Lower lobe of right lung (tissue), 2 donors: Measurements from ENCODE around the gene OVCA2. TPM values are rescaled to one million over a fixed set of nuclear protein-coding genes. Genes with fewer than 3 reads are reported as not detected.

ENCODE experiments used
- ATAC-seq, 2 donors: fragments of 200-7000 bp; cut with Tn5 transposase; one replicate each; pipeline ENCODE4 v1.9.1; 2020 to 2022; ENCODE audit warnings: mild to moderate bottlenecking in 2 of 2, moderate library complexity in 2 of 2
- DNase-seq: peaks from one replicate; pipeline ENCODE4 v3.0.0-alpha.2; 2020
- H3K27ac ChIP-seq: fragments of 200-600 bp; one replicate; pipeline ENCODE4 v1.8.0; 2022
- H3K27me3 ChIP-seq: fragments of 200-600 bp; one replicate; pipeline ENCODE4 v1.8.0; 2022; ENCODE audit warnings: low read depth
- H3K36me3 ChIP-seq: fragments of 200-600 bp; one replicate; pipeline ENCODE4 v1.8.0; 2022; ENCODE audit warnings: mild to moderate bottlenecking
- H3K4me1 ChIP-seq: fragments of 200-600 bp; one replicate; pipeline ENCODE4 v1.8.0; 2022
- H3K4me3 ChIP-seq: fragments of 200-600 bp; one replicate; pipeline ENCODE4 v1.8.0; 2022; ENCODE audit warnings: mild to moderate bottlenecking
- H3K9me3 ChIP-seq: fragments of 200-600 bp; one replicate; pipeline ENCODE4 v1.8.0; 2022
- intact Hi-C: fragments of 100-400 bp; cut with DNase I; formaldehyde crosslinking; loops from one replicate; pipeline ENCODE4 v1.11.0; 2022
- total RNA-seq: library from RNA; stranded (reverse); fragmentation: NEBNext Ultra II Directional; extraction: Animal tissue kit (Norgen Biotek cat#: 25700); gene quantifications from one replicate; pipeline ENCODE4 v1.2.1, GENCODE V29; 2021
- TF ChIP-seq, protein P1 (sequence below): fragments of 200-600 bp; IDR thresholded peaks from one replicate; pipeline ENCODE4 v1.8.0; 2022; ENCODE audit warnings: antibody characterized with exemption, mild to moderate bottlenecking
- donor health status: DM: no; HTN: yes; CAD: no; lungs with severe emphysema.

OVCA2 gene
- total RNA-seq, 1 donor from 2014 or later = 20.3 TPM

DNA sequence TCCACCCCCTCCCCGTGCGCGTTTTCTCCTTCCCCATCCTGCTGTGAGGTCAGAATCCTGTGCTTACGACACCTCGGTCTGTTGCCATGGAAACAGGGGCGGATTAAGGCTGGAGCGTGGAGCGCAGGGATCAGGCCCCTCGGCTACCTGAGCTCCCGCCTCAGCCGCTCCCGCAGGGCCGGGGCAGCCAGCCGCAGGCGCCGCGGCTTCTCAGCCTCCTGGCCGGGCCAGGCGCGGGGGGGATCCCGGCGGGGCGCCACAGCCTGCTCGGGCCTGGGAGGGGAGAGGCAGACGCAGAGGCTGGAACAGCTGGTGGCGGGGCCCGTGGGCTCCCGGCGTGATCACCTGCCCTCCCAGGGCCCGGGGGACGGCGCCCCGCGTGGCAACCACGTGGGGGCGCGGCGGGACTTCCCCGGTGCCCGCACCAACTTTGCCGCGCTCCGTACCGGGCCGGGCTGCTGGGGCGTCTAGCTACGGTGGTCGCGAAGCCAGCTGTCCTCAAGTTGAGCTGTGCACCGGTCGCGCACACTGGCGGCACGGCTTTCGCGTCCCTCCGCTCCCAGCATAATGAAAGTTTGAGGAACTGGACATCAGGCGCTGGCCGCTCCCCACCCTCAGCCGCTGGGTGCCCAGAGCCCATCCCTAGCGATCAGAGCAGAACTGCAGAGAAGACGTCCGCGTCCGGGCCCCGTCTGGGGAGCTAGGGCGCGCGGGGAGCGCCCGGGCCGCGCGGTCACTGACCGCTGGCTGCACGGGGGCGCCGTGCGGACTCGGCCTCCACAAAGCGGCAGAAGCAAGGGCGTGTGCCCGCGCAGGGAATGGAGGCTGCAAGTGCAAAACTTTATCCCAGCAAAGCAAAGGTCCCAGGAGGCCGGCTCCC, 17.9 kb upstream of the OVCA2 start:
- intact Hi-C loops = no loop called here
- Histone ChIP-seq H3K27me3 (peaks cover 56% of the 10 kb centered on the region), H3K36me3 (no peaks in the 10 kb centered on the region), H3K27ac (peak overlapping the region; percentile 60), H3K9me3 (no peaks in the 10 kb centered on the region), H3K4me1 (peaks cover 31% of the 10 kb centered on the region), H3K4me3 (peak overlapping the region; percentile 64)
- TF ChIP-seq, protein P1, sequence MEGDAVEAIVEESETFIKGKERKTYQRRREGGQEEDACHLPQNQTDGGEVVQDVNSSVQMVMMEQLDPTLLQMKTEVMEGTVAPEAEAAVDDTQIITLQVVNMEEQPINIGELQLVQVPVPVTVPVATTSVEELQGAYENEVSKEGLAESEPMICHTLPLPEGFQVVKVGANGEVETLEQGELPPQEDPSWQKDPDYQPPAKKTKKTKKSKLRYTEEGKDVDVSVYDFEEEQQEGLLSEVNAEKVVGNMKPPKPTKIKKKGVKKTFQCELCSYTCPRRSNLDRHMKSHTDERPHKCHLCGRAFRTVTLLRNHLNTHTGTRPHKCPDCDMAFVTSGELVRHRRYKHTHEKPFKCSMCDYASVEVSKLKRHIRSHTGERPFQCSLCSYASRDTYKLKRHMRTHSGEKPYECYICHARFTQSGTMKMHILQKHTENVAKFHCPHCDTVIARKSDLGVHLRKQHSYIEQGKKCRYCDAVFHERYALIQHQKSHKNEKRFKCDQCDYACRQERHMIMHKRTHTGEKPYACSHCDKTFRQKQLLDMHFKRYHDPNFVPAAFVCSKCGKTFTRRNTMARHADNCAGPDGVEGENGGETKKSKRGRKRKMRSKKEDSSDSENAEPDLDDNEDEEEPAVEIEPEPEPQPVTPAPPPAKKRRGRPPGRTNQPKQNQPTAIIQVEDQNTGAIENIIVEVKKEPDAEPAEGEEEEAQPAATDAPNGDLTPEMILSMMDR = no peak
- DNase-seq = peak; percentile 79
- ATAC-seq = peak; percentile 57 to 59

GRCh38 chr17:2024572-2025219, 17.1 kb upstream of the OVCA2 start:
- ATAC-seq (peak in 1 of 2 donors; percentile 4), DNase-seq (no peak)
- no peaks in the 10 kb centered on the region for H3K9me3 ChIP-seq
- peak overlapping the region; percentile 64 for H3K4me3 ChIP-seq
- intact Hi-C loops = no loop called here
- H3K27ac ChIP-seq = peak overlapping the region; percentile 24
- H3K27me3 ChIP-seq = peaks cover 64% of the 10 kb centered on the region
- no peaks in the 10 kb centered on the region for H3K36me3 ChIP-seq
- TF ChIP-seq, protein P1 = no peak
- peaks cover 34% of the 10 kb centered on the region for H3K4me1 ChIP-seq

DNA sequence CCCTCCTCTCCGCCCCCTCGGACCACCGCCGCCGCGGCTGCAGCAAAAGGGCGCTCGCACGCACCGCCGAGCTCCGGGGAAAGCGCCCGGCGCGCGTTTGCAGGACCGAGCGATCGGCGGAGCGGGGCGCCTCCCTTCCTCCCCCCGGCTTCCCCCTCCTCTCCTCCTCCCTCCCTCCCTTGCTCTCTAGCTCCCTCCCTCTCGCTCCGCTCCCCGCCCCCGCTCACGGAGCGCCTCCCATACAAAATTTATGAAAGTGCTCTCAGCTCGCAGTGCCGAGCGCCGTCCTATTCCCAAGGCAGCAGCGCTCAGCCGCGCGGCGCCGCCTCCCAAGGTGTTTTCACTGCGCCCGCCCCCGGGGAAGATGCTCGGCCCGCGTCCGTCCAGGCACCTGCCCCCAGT, 16.6 kb upstream of the OVCA2 start, which contains the start of gene RTN4RL1:
TSS of gene RTN4RL1 (minus strand) at position 115 of the 402 bp plus-strand sequence. CDS start 469 bp downstream, outside the sequence.
- Histone ChIP-seq H3K4me3 (peak within 1 kb of the TSS; percentile 64), H3K27me3 (peaks cover 65% of the 10 kb centered on the region), H3K27ac (peak within 1 kb of the TSS; percentile 60), H3K4me1 (peaks cover 36% of the 10 kb centered on the region), H3K36me3 (no peaks in the 10 kb centered on the region), H3K9me3 (no peaks in the 10 kb centered on the region)
- ATAC-seq (peak; percentile 65 to 71), DNase-seq (peak; percentile 84)
- intact Hi-C loops = no loop called here
- TF ChIP-seq, protein P1 = no peak

- Histone ChIP-seq H3K27ac (no peak overlapping the region), H3K4me1 (peaks cover 38% of the 10 kb centered on the region), H3K27me3 (peaks cover 65% of the 10 kb centered on the region), H3K9me3 (no peaks in the 10 kb centered on the region), H3K4me3 (peak overlapping the region; percentile 64), H3K36me3 (no peaks in the 10 kb centered on the region)
- intact Hi-C loops = no loop called here
- peak; percentile 59 to 60 for ATAC-seq
- peak; percentile 78 for DNase-seq
- TF ChIP-seq, protein P1 = peak; percentile 64
These were observed 16.1 kb upstream of the OVCA2 start for GRCh38 chr17:2025622-2026309.

DNA sequence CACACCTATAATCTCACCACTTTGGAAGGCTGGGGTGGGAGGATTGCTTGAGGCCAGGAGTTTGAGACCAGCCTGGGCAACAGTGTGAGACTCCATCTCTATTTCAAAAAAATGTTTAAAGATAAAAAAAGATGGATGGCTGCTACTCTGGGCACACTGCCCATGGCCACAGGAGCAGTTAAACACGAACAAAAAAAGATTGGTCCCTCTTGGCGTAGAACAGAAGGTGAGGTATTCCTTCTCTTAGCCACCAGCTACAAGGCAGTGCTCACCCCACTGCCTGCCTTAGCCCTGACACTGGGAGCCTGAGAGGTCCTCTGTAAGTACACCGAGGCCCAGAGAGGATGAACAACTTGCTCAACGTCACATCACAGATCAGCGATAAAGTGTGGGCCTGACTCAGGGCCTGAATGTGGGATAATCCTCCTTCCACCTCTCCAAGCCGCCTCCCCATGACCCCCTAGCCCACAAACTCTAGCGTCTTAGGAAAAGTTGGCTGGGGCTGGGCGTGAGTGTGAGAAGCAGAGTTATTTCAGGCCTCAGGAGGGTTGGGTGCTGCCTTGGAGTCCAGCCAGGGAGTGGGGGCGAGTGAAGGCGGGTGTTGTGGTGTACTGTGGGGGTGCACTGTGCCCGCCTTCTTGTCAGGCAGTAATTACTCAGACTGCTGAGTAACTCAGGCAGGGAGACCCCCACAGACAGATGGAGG, 14.1 kb upstream of the OVCA2 start:
- Histone ChIP-seq H3K27me3 (peaks cover 61% of the 10 kb centered on the region), H3K9me3 (no peaks in the 10 kb centered on the region), H3K4me1 (peaks cover 50% of the 10 kb centered on the region), H3K36me3 (no peaks in the 10 kb centered on the region), H3K4me3 (no peak overlapping the region), H3K27ac (no peak overlapping the region)
- ATAC-seq = no peak
- TF ChIP-seq, protein P1 = no peak
- no peak for DNase-seq
- intact Hi-C loops = no loop called here
